Activated naive CD4-positive, alpha-beta T cell treated with anti-CD3 and anti-CD28 coated beads, Interleukin-2, amount 10 ng/mL, durations not matched to agents 7 days and 5 days (primary cell): ENCODE data around the gene GNA15.

Source experiments
- CTCF ChIA-PET: fragments of 350-600 bp; sonication (Branson Sonifier 250); formaldehyde crosslinking; loops from one replicate; lab custom pipeline; 2021; ENCODE audit warnings: antibody characterized with exemption; lab: Charles Lee
- DNase-seq: peaks from one replicate; pipeline ENCODE4 v3.0.0-alpha.2; 2020
- H3K27ac Mint-ChIP-seq: one replicate; pipeline ENCODE4 v1.8.0; 2021; ENCODE audit warnings: mild to moderate bottlenecking, moderate library complexity, mixed read lengths
- H3K27me3 Mint-ChIP-seq: one replicate; pipeline ENCODE4 v1.8.0; 2021; ENCODE audit warnings: mild to moderate bottlenecking, mixed read lengths
- H3K36me3 Mint-ChIP-seq: one replicate; pipeline ENCODE4 v1.8.0; 2021; ENCODE audit warnings: mixed read lengths
- H3K4me1 Mint-ChIP-seq: one replicate; pipeline ENCODE4 v1.8.0; 2021; ENCODE audit warnings: mixed read lengths
- H3K4me3 Mint-ChIP-seq: one replicate; pipeline ENCODE4 v1.8.0; 2021; ENCODE audit warnings: mild to moderate bottlenecking, moderate library complexity, mixed read lengths
- H3K9me3 Mint-ChIP-seq: one replicate; pipeline ENCODE4 v1.8.0; 2021; ENCODE audit warnings: mixed read lengths

The GNA15 gene

DNA sequence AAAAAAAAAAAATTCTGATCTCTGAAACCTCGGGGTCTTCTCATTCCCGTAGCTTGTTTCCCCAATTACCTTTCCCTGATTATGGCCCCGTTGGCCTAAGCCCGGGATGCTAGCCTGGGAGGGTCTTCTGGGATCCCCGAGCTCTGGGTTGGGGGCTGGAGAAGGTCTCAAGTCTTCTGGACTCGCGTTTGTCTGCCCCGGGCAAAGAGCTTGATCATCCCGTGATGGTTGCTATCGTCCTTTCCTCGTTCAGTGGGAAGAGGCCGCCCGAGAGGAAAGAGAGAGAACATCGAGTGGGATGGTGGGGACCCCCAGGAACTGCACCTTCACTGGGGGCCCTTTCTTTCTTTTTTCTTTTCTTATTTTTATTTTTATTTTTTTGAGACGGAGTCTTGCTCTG lies 2.4 kb downstream of the GNA15 start:
- Mint-ChIP-seq H3K27ac (no peak overlapping the region), H3K9me3 (no peaks in the 10 kb centered on the region), H3K36me3 (peaks cover 19% of the 10 kb centered on the region), H3K27me3 (peaks cover 21% of the 10 kb centered on the region), H3K4me3 (peak overlapping the region; percentile 28), H3K4me1 (peaks cover 59% of the 10 kb centered on the region)
- CTCF ChIA-PET, result interaction anchor here (1.3 to 5.0 kb wide), 3 partner anchors 8 to 24 kb away, joined by 4 to 23 read pairs (median 4); no protein-coding TSS in a partner anchor
- no peak for DNase-seq

DNA sequence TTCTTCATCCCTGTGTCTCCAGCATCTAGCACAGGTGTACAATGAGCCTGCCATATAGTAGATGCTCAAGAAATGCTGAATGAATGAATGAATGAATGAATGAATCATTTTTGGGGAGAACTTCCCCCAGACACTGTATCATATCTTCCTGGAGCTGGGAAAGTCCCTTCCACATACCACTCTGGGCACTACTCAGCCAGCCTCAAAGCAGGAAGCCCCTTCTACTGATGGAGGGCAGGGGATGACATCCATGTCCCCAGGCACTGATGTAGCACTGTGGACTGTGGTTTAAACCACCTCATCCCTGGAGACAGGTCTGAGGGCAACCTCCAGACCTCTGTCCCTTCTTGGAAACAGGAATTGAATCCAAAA lies 4.8 kb downstream of the GNA15 start:
- Mint-ChIP-seq H3K9me3 (no peaks in the 10 kb centered on the region), H3K4me3 (no peak overlapping the region), H3K36me3 (peaks cover 20% of the 10 kb centered on the region), H3K27me3 (peaks cover 17% of the 10 kb centered on the region), H3K27ac (peak overlapping the region; percentile 64), H3K4me1 (peaks cover 41% of the 10 kb centered on the region)
- no peak for DNase-seq
- CTCF ChIA-PET, result interaction anchor here (5.4 kb wide), 1 partner anchor 13 kb away, joined by 38 read pairs; no protein-coding TSS in a partner anchor

DNA sequence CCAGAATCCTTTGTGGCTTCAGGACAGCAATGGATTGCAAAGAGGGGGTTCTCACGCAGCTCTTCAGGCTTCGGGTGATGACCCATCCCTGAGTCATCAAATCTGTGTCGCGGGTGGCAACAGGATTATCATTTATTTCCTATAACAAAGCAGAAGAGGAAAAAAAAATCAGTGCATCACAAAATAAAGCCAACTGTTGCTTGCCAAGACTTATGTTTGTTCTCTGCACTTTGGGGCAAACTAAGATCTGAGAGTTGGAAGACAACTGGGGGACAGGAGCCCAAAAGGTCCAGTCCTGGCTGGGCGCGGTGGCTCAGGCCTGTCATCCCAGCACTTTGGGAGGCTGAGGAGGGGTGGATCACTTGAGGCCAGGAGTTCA lies 6.4 kb downstream of the GNA15 start:
- Mint-ChIP-seq H3K27ac (peak overlapping the region; percentile 80), H3K4me1 (peaks cover 46% of the 10 kb centered on the region), H3K36me3 (peaks cover 22% of the 10 kb centered on the region), H3K9me3 (no peaks in the 10 kb centered on the region), H3K4me3 (no peak overlapping the region), H3K27me3 (peaks cover 8% of the 10 kb centered on the region)
- no peak for DNase-seq
- CTCF ChIA-PET, result interaction anchor here (1.0 to 5.4 kb wide), 3 partner anchors 11 to 20 kb away, joined by 3 to 38 read pairs (median 6); no protein-coding TSS in a partner anchor

DNA sequence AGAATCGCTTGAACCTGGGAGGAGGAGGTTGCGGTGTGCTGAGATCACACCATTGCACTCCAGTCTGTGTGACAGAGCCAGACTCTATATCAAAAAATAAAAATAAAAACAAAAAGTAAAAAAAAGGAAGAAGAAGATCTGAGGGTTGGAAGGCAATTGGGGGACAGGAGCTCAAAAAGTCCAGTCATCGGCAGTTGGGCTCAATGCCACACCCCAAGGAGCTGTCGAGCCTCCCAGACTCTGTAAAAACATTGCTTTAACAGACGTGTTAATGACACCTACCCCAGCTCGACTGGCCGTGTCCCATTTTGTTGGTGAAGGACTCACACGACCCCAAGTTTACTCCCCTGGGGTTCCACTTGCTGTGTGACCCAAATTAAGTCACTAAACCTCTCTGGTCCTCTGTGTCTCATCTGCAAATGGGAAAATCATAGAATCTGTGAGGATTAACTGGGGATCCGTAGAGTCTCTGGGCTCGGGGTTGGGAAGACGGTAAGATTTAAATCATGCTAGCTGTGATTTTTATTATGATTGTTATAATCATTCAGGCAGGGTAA lies 7.0 kb downstream of the GNA15 start:
- Mint-ChIP-seq H3K9me3 (no peaks in the 10 kb centered on the region), H3K27ac (no peak overlapping the region), H3K36me3 (peaks cover 20% of the 10 kb centered on the region), H3K4me3 (no peak overlapping the region), H3K27me3 (peaks cover 6% of the 10 kb centered on the region), H3K4me1 (peaks cover 43% of the 10 kb centered on the region)
- CTCF ChIA-PET, result interaction anchor here (0.8 to 5.4 kb wide), 4 partner anchors 11 to 20 kb away, joined by 3 to 38 read pairs (median 4); no protein-coding TSS in a partner anchor
- DNase-seq, result no peak

DNA sequence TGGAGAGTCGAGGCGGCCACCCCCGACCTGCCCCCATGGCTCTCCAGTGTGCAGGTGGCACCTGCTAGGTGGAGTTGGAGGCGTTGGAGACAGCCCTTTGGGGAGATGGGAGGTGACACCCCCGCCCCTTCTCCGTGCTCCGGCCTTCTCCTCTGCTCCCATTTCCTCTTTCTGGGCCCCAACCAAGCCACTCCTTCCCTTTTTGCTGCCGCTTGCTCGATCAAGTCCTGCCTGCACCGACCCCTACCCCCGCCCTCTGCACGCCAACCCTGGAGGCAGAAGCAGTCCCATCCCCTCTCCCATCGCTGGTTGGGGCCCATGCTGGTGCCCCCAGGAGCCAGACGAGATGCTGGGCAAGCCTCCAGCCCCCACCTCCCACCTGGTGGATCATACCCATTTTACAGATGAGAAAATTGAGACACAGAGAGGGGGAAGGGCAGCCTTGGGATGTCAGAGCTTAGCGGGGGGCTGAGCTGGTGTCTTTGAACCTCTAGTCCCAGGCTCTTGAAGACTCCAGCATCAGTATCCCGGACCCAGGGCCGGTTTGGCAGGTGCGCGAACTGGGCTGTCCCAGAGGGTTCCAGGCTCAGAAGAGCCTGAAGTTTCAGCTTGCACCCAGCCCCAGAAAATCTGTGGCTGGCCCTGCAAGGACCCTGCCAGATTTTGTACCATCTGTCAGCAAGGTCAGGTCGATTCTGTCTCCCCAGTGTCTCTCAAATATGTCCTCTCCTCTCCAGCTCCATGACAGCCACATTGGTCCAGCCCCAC lies 10.3 kb downstream of the GNA15 start:
- H3K4me1 Mint-ChIP-seq, result peaks cover 42% of the 10 kb centered on the region
- no peak for DNase-seq
- no peak overlapping the region for H3K27ac Mint-ChIP-seq
- CTCF ChIA-PET, result interaction anchor here (0.6 to 3.6 kb wide), 9 partner anchors 10 to 195 kb away, joined by 3 to 23 read pairs (median 4); partner anchors contain the start of gene GNA15
- peaks cover 6% of the 10 kb centered on the region for H3K27me3 Mint-ChIP-seq
- H3K4me3 Mint-ChIP-seq, result no peak overlapping the region
- H3K9me3 Mint-ChIP-seq, result no peaks in the 10 kb centered on the region
- H3K36me3 Mint-ChIP-seq, result peaks cover 32% of the 10 kb centered on the region

DNA sequence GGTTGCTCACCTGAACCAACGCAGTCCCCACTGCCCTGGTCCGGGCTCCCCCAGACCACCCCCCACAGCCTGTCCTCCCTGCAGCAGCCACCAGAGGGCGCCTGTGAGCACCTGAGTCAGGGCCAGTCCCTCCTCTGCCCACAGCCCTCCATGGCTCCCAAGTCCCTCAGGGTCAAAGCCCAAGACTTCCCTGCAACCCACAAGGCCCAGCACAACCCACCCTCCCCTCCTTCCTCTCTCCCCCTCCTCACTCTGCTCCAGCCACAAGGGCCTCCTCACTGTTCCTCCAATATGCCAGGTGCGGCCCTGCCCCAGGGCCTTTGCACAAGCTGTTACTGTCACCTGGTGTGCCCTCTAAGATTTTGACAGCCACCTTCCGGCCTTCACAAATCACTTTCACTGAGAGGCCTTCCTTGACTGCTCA lies 10.9 kb downstream of the GNA15 start:
- peaks cover 37% of the 10 kb centered on the region for H3K4me1 Mint-ChIP-seq
- CTCF ChIA-PET, result interaction anchor here (0.6 to 3.6 kb wide), 9 partner anchors 10 to 196 kb away, joined by 3 to 23 read pairs (median 4); partner anchors contain the start of gene GNA15
- H3K36me3 Mint-ChIP-seq, result peaks cover 32% of the 10 kb centered on the region
- no peak overlapping the region for H3K27ac Mint-ChIP-seq
- H3K27me3 Mint-ChIP-seq, result peaks cover 6% of the 10 kb centered on the region
- H3K4me3 Mint-ChIP-seq, result no peak overlapping the region
- DNase-seq, result peak; percentile 75
- no peaks in the 10 kb centered on the region for H3K9me3 Mint-ChIP-seq

DNA sequence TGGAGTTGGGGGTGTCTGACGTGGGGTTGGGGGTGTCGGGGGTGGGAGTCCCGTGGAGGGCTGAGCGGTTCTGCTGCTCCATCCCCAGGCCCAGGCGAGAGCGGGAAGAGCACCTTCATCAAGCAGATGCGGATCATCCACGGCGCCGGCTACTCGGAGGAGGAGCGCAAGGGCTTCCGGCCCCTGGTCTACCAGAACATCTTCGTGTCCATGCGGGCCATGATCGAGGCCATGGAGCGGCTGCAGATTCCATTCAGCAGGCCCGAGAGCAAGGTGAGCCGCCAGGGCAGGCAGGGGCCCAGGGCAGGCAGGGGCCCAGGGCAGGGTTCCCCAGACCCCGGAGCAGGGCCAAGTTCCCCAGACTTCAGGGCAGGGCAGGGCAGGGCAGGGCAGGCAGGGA lies 12.7 kb downstream of the GNA15 start:
- Mint-ChIP-seq H3K9me3 (no peaks in the 10 kb centered on the region), H3K27me3 (no peaks in the 10 kb centered on the region), H3K4me1 (peaks cover 23% of the 10 kb centered on the region), H3K36me3 (peaks cover 29% of the 10 kb centered on the region), H3K27ac (no peak overlapping the region), H3K4me3 (no peak overlapping the region)
- CTCF ChIA-PET, result interaction anchor here (3.6 kb wide), 1 partner anchor 12 kb away, joined by 23 read pairs; the partner anchor contains the start of gene GNA15
- no peak for DNase-seq

DNA sequence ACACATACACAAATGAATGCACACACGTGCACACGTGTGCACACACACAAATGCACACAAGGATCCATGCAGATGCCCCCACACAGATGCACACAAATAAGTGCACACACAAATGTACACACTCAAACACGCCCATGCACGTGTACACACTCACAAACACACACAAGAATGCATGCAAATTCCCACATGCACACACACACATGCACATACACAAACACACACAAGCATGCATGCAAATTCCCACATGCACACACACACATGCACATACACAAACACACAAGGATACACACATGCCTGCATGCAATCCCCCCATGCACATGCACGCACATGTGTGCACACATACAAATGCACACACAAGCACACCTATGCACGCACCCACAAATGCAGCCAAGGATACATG lies 13.3 kb downstream of the GNA15 start:
- Mint-ChIP-seq H3K27me3 (no peaks in the 10 kb centered on the region), H3K27ac (no peak overlapping the region), H3K4me1 (peaks cover 23% of the 10 kb centered on the region), H3K36me3 (peaks cover 29% of the 10 kb centered on the region), H3K9me3 (no peaks in the 10 kb centered on the region), H3K4me3 (no peak overlapping the region)
- CTCF ChIA-PET, result no interaction called here
- DNase-seq, result no peak

DNA sequence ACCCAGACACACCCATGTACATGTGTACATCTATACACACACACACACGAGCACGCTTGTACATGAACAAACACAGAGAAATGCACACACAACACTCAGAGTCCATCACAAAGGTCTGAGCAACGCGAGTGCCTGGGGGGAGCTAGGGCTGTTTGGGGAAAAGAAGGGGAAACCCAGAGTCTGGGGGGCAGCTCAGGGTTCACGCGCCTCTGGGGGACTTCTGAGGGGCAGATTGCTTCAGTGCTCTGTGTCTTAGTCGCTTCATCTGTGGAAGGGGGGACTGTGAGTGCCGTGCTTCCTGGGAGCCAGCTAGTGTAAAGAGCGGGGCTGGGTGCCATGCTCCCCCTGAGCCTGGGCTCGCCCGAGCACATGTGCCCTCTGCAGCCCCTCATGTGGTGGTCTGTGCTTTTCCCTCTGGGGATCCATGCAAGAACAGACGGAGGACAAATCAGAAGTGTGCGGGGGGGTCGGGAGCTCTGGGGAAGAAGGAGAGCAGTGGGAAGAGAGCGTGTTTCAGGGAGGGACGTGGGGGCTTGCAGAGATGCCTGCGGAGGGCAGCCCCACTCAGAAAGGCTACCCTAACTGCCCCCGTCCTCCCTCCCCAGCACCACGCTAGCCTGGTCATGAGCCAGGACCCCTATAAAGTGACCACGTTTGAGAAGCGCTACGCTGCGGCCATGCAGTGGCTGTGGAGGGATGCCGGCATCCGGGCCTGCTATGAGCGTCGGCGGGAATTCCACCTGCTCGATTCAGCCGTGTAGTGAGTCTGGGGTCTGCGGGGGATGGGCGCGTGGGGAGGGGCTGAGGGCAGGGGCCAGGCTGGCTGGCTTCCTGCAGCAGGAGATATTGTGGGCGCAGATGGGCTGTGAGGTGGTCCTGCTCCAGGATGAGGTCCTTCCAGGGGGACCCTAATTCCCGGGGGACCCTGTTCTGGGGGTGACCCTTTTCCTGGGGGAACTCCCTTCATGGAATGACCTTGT lies 14.0 kb downstream of the GNA15 start:
- no peaks in the 10 kb centered on the region for H3K9me3 Mint-ChIP-seq
- peak overlapping the region; percentile 62 for H3K27ac Mint-ChIP-seq
- H3K27me3 Mint-ChIP-seq, result no peaks in the 10 kb centered on the region
- H3K36me3 Mint-ChIP-seq, result peaks cover 29% of the 10 kb centered on the region
- DNase-seq, result no peak
- H3K4me1 Mint-ChIP-seq, result peaks cover 23% of the 10 kb centered on the region
- CTCF ChIA-PET, result no interaction called here
- no peak overlapping the region for H3K4me3 Mint-ChIP-seq

DNA sequence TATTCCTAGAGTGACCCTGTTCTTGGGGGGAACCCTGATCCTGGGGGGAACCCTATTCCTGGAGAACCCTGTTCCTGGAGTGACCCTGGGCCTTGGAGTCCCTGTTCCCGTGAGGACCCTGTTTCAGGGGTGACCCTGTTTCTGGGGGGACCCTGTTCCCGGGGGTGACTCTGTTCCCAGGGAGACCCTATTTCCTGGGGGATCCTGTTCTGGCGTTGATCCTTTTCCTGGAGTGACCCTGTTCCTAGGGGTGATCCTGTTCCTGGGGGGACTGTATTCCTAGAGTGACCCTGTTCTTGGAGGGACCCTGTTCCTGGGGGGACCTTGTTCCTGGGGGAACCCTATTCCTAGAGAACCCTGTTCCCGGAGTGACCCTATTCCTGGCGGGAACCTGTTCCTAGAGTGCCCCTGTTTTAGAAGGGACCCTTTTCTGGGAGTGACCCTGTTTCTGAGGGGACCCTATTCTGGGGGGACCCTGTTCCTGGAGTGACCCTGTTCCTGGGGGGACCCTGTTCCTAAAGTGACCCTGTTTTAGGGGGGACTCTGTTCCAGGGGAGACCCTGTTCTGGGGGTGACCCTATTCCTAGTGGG lies 15.0 kb downstream of the GNA15 start:
- CTCF ChIA-PET, result interaction anchor here (1.5 kb wide), 1 partner anchor 11 kb away, joined by 6 read pairs; no protein-coding TSS in a partner anchor
- Mint-ChIP-seq H3K36me3 (peaks cover 31% of the 10 kb centered on the region), H3K27ac (no peak overlapping the region), H3K9me3 (no peaks in the 10 kb centered on the region), H3K27me3 (no peaks in the 10 kb centered on the region), H3K4me1 (peaks cover 20% of the 10 kb centered on the region), H3K4me3 (no peak overlapping the region)
- DNase-seq, result no peak

DNA sequence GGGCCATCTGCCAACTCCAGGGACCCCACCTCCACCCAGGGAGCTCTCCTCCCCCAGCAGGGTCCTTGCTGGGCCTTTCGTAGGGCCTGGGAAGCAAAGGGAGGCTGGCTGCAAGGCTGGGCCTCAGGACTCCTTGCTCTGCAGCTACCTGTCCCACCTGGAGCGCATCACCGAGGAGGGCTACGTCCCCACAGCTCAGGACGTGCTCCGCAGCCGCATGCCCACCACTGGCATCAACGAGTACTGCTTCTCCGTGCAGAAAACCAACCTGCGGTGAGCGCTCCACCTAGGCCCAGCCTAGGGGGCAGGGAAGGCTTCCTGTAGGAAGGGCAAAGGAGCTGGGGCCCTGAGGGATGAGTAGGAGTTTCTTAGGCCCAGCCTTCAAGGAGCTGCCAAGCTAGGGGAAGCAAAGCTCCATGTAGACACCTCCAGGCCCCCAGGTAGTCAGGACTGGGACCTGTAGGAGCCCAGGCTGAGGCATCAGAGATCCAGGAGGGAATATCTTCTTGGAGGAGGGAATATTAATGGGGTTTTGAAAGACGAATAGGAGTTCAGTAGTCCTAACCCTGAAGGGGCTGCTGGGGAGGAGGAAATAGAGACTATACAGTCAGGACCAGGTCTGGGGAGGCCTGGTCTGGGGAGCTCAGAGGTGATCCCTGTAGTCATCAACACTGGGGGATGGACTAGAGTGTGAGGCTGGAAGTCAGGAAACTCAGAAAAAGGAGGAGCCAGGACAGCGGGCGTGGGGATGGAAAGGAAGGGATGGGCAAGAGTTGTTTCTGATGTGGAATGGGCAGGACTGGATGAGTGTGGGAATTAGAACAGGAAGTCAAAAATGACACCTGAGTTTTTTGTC lies 16.0 kb downstream of the GNA15 start:
- CTCF ChIA-PET, result interaction anchor here (0.8 to 1.5 kb wide), 3 partner anchors 10 to 201 kb away, joined by 3 to 6 read pairs (median 3); no protein-coding TSS in a partner anchor
- H3K4me1 Mint-ChIP-seq, result peaks cover 13% of the 10 kb centered on the region
- peaks cover 3% of the 10 kb centered on the region for H3K9me3 Mint-ChIP-seq

DNA sequence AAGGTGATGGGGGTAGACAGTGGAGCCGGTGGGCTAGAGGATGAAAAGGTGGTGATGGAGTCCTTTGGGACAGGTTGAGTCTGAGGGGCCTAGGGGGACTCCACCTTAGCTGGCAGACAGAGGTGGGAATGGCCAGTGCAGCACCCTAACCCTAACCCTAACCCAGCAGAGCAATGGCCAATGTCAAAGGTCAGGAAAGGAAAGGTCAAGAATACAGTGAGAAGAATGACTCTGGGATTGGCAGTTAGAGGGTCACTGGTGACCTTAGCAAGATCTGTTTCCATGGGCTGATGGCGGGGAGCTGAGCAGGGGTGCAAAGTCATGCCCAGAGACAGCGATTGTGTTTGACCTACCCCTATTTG lies 16.6 kb downstream of the GNA15 start:
- CTCF ChIA-PET, result interaction anchor here (1.3 to 1.5 kb wide), 2 partner anchors 10 to 23 kb away, joined by 3 to 6 read pairs; no protein-coding TSS in a partner anchor
- peaks cover 16% of the 10 kb centered on the region for H3K4me1 Mint-ChIP-seq

More for the DNA sequence above, 16.0 kb downstream of the GNA15 start:
- no peaks in the 10 kb centered on the region for H3K27me3 Mint-ChIP-seq
- no peak overlapping the region for H3K4me3 Mint-ChIP-seq
- H3K27ac Mint-ChIP-seq, result no peak overlapping the region
- no peak for DNase-seq
- peaks cover 36% of the 10 kb centered on the region for H3K36me3 Mint-ChIP-seq

More for the DNA sequence above, 16.6 kb downstream of the GNA15 start:
- peaks cover 3% of the 10 kb centered on the region for H3K9me3 Mint-ChIP-seq
- H3K27ac Mint-ChIP-seq, result no peak overlapping the region
- peaks cover 39% of the 10 kb centered on the region for H3K36me3 Mint-ChIP-seq
- H3K4me3 Mint-ChIP-seq, result no peak overlapping the region
- no peaks in the 10 kb centered on the region for H3K27me3 Mint-ChIP-seq
- DNase-seq, result no peak
